Type B pancreatic cell (in vitro differentiated cells): ENCODE data around the gene RAX. TPM values are rescaled to one million over a fixed set of nuclear protein-coding genes. Genes with fewer than 3 reads are reported as not detected.

Experiments used
- DNase-seq: peaks from one replicate; pipeline ENCODE4 v3.0.0; 2021; ENCODE audit warnings: mixed read lengths; ENCODE audit not compliant: unreplicated experiment; ENCODE audit errors: extremely low spot score
- H3K27ac Mint-ChIP-seq: 2 replicates; pipeline ENCODE4 v1.8.0; 2021; ENCODE audit warnings: mild to moderate bottlenecking, mixed read lengths
- H3K27me3 Mint-ChIP-seq: 2 replicates; pipeline ENCODE4 v1.8.0; 2021; ENCODE audit warnings: mixed read lengths
- H3K36me3 Mint-ChIP-seq: 2 replicates; pipeline ENCODE4 v1.8.0; 2021; ENCODE audit warnings: mixed read lengths
- H3K4me1 Mint-ChIP-seq: one replicate; pipeline ENCODE4 v1.8.0; 2021; ENCODE audit warnings: mixed read lengths; ENCODE audit not compliant: unreplicated experiment
- H3K4me3 Mint-ChIP-seq: 2 replicates; pipeline ENCODE4 v1.8.0; 2021; ENCODE audit warnings: mild to moderate bottlenecking, mixed read lengths
- H3K9me3 Mint-ChIP-seq: 2 replicates; pipeline ENCODE4 v1.8.0; 2021; ENCODE audit warnings: mixed read lengths
- total RNA-seq: library from RNA; stranded (reverse); gene quantifications from 2 replicates; pipeline ENCODE4 v1.2.1, GENCODE V29; 2021; ENCODE audit warnings: low replicate concordance
- TF ChIP-seq, protein P1 (sequence below): fragments of 200-600 bp; sonication (generic); conservative IDR thresholded peaks from 2 replicates; pipeline ENCODE4 v1.5.0; 2021; ENCODE audit warnings: antibody characterized with exemption, mild to moderate bottlenecking

RAX gene
- total RNA-seq, 1 donor from 2014 or later, result not detected

DNA sequence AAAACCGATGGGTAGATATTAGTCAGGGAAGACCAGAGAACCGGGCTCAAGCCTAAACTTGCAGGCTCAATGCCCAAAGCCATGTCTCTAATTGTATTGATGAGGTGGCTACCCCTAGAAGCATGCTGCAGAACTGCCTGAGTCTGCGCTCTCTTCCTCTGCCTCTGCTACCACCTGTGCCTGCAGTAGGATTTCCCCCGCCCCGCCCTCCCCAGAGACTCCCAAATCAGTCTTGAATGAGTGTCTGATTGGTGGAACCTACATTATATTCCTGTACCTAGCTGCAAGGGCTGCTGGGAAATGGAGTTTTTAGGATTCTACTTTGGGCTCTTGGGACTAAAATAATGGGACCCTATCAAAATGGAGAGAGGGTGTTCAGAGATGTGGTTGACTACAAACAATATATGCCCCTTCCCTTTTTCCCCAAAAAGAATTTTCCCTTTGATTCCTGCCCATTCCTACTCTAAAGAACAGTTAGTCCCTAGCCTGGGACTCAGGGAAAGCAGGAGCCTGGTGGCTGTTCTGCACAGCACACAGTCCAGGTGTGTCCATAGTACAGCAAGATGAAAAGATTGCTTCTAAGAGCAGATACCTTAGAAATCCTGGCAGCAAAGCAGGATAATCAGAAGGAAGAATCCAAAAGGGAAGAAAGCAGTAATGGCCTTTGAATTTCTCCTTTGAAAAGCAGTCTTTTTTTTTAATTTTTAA is 40.8 kb downstream of the RAX start:
- Mint-ChIP-seq H3K36me3 (no peaks in the 10 kb centered on the region), H3K27me3 (peaks cover 44% of the 10 kb centered on the region), H3K27ac (no peak overlapping the region), H3K4me1 (no peaks in the 10 kb centered on the region), H3K9me3 (no peaks in the 10 kb centered on the region), H3K4me3 (no peak overlapping the region)
- DNase-seq, result no peak
- TF ChIP-seq, protein P1, sequence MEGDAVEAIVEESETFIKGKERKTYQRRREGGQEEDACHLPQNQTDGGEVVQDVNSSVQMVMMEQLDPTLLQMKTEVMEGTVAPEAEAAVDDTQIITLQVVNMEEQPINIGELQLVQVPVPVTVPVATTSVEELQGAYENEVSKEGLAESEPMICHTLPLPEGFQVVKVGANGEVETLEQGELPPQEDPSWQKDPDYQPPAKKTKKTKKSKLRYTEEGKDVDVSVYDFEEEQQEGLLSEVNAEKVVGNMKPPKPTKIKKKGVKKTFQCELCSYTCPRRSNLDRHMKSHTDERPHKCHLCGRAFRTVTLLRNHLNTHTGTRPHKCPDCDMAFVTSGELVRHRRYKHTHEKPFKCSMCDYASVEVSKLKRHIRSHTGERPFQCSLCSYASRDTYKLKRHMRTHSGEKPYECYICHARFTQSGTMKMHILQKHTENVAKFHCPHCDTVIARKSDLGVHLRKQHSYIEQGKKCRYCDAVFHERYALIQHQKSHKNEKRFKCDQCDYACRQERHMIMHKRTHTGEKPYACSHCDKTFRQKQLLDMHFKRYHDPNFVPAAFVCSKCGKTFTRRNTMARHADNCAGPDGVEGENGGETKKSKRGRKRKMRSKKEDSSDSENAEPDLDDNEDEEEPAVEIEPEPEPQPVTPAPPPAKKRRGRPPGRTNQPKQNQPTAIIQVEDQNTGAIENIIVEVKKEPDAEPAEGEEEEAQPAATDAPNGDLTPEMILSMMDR, result no peak

DNA sequence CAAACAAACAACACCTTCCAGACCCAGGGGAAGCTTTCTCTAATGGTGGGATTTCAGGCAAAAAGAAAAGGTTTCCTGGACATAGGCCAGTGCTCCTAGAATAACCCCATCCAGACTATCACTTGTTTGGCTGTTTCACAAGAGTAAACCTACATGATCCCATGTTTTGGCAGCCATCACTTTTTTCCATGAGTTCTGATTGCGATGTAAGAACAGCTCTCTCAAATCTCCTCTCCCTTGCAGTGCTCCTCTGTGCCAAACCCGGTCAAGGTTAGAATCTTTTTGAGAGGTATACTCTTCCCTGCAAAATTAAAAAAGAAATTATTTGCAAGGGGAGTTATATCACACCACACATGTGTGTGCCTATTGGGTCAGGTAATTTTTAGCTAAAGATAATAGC is 41.4 kb downstream of the RAX start:
- TF ChIP-seq, protein P1, result no peak
- no peaks in the 10 kb centered on the region for H3K36me3 Mint-ChIP-seq
- peaks cover 50% of the 10 kb centered on the region for H3K27me3 Mint-ChIP-seq

DNA sequence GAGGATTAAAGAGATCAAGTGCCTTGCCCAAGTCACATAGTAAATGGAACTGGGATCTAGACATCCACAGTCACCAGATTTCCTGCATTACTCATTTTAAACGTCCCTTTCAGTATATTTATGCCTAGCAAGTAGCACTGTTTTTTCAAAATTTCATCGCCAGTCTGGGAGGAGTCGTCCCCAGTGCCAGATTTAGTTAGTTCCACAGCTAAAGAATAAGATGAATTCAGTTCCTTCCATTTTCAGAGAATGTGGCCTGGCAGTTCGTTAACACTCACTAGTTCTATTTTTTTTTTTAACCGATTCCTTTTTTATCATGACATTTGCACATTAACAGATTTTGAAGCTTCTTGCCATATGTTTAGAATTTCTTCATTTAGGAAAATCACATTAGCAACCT is 42.1 kb downstream of the RAX start:
- TF ChIP-seq, protein P1, result no peak
- Mint-ChIP-seq H3K36me3 (no peaks in the 10 kb centered on the region), H3K4me1 (no peaks in the 10 kb centered on the region), H3K4me3 (no peak overlapping the region), H3K27me3 (peaks cover 53% of the 10 kb centered on the region), H3K27ac (no peak overlapping the region), H3K9me3 (no peaks in the 10 kb centered on the region)
- no peak for DNase-seq

More for the DNA sequence above, 41.4 kb downstream of the RAX start:
- H3K4me3 Mint-ChIP-seq, result no peak overlapping the region
- no peaks in the 10 kb centered on the region for H3K4me1 Mint-ChIP-seq
- H3K27ac Mint-ChIP-seq, result no peak overlapping the region
- no peak for DNase-seq
- no peaks in the 10 kb centered on the region for H3K9me3 Mint-ChIP-seq

DNA sequence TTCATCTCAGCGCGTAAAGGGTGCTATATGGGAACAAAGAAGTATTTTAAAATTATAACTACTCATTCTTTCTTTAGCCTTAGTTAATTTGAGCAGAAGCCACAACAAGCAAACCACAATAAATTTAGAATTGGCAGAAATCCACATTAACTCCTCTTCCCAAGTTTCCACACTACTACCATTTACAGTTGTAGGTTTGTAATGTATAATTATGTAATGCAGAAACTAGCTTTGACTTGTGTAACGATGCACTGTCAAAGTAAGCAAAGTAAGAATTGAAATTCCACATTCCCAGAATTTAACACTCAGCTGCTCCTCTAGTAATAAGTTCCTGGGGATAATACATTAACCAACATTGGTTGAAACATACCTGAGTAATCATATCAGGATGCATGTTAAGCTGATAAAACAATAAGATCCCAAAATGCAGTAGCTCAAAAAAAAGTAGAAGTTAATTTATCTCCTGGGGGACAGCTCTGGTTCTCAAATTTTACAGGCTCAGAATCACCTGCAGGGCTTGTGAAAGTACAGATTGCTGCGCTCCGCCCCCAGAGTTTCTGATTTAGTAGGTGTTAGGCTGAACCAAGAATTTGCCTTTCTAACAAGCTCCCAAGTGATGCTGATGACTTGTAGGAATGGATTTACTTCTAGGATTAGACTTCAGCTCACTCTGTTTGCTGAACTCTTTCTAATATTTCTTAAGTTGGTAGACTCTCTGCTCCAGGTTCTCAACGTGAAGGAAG is 43.4 kb downstream of the RAX start:
- no peaks in the 10 kb centered on the region for H3K9me3 Mint-ChIP-seq
- peaks cover 3% of the 10 kb centered on the region for H3K4me1 Mint-ChIP-seq
- H3K27me3 Mint-ChIP-seq, result peaks cover 65% of the 10 kb centered on the region
- no peak overlapping the region for H3K4me3 Mint-ChIP-seq
- no peak for DNase-seq
- TF ChIP-seq, protein P1, result no peak
- H3K36me3 Mint-ChIP-seq, result no peaks in the 10 kb centered on the region
- no peak overlapping the region for H3K27ac Mint-ChIP-seq

DNA sequence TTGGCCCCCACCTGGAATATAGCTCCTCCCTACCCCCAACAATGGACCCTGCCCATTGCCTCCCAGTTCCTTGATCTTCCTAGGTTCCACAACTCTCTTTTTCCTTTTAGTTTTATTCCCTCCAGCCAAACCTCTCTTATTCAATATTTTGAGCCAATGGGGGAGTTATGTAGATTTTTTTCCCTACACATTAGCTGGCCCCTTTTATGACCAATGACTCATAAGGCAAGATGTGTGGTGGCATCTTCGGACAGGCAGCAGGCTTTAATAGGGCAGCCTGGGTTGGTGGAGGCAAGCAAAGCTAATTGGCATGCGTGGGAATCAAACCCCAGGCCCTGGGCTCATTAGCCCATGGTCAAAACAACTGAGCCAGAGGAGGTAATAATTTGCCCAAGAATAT is 44.1 kb downstream of the RAX start:
- no peak overlapping the region for H3K27ac Mint-ChIP-seq
- DNase-seq, result no peak
- no peaks in the 10 kb centered on the region for H3K9me3 Mint-ChIP-seq
- H3K4me1 Mint-ChIP-seq, result peaks cover 3% of the 10 kb centered on the region
- no peak overlapping the region for H3K4me3 Mint-ChIP-seq
- H3K36me3 Mint-ChIP-seq, result no peaks in the 10 kb centered on the region
- TF ChIP-seq, protein P1, result no peak
- H3K27me3 Mint-ChIP-seq, result peaks cover 72% of the 10 kb centered on the region
